Thyroid gland (tissue), 4 donors: ENCODE measurements around the gene NAALADL2. TPM values are rescaled to one million over a fixed set of nuclear protein-coding genes. Genes with fewer than 3 reads are reported as not detected.
A peak's percentile ranks its signal among the peaks of the same experiment; 100 is the strongest.

Source experiments
- DNase-seq, 2 donors: peaks; one replicate each; pipeline ENCODE4 v3.0.0-alpha.2; 2019
- H3K27ac ChIP-seq, 3 donors: fragments of 200-600 bp; sonication (generic); 1 replicate in 2 of 3; 2 replicates in 1 of 3; pipeline ENCODE4 v1.5.1; 2016 to 2019; ENCODE audit warnings: mild to moderate bottlenecking in 1 of 3, moderate library complexity in 1 of 3
- H3K27me3 ChIP-seq: fragments of 200-600 bp; sonication (generic); one replicate; pipeline ENCODE4 v1.5.1; 2019
- H3K36me3 ChIP-seq, 2 donors: fragments of 200-600 bp; sonication (generic); one replicate each; pipeline ENCODE4 v1.5.1; 2016 to 2019
- H3K4me1 ChIP-seq, 2 donors: fragments of 200-600 bp; sonication (generic); one replicate each; pipeline ENCODE4 v1.5.1; 2017 to 2019
- H3K4me3 ChIP-seq, 3 donors: fragments of 200-600 bp; sonication (generic); replicated peaks in 1 of 3; 1 replicate in 2 of 3; 2 replicates in 1 of 3; pipeline ENCODE4 v1.5.1; 2016; ENCODE audit warnings: mild to moderate bottlenecking in 1 of 3
- H3K9me3 ChIP-seq: fragments of 200-600 bp; sonication (generic); one replicate; pipeline ENCODE4 v1.5.1; 2017
- CTCF ChIP-seq, 6 experiments: fragments of 200-600 bp in 3 of 6; fragments of 450-650 bp in 3 of 6; sonication (generic) in 3 of 6; IDR thresholded peaks; one replicate each; pipeline ENCODE4 v1.5.1; 2016 to 2019; ENCODE audit warnings: antibody characterized with exemption in 6 of 6, mild to moderate bottlenecking in 2 of 6, inconsistent platforms in 1 of 6, moderate library complexity in 1 of 6
- POLR2A ChIP-seq, 2 donors: fragments of 450-650 bp; IDR thresholded peaks; one replicate each; pipeline ENCODE4 v1.6.1; 2017; ENCODE audit warnings: antibody characterized with exemption in 2 of 2, mild to moderate bottlenecking in 2 of 2, moderate library complexity in 1 of 2
- WGBS, 2 donors: methylation state at CpG; one replicate each; pipeline ENCODE4 v1.1.5; 2017; 5-methylcytosine and 5-hydroxymethylcytosine counted together
- intact Hi-C: fragments of 100-400 bp; cut with DNase I; formaldehyde crosslinking; loops from one replicate; pipeline ENCODE4 v1.15.1; 2023
- total RNA-seq, 4 donors: library from RNA; depleted of rRNA; stranded (reverse); fragments of >200 nt; gene quantifications; one replicate each; pipeline ENCODE4 v1.2.3, GENCODE V29; 2016

Gene NAALADL2
- total RNA-seq, 4 donors from 2014 or later: 7.6 to 14.7 (median 9.0) TPM

DNA sequence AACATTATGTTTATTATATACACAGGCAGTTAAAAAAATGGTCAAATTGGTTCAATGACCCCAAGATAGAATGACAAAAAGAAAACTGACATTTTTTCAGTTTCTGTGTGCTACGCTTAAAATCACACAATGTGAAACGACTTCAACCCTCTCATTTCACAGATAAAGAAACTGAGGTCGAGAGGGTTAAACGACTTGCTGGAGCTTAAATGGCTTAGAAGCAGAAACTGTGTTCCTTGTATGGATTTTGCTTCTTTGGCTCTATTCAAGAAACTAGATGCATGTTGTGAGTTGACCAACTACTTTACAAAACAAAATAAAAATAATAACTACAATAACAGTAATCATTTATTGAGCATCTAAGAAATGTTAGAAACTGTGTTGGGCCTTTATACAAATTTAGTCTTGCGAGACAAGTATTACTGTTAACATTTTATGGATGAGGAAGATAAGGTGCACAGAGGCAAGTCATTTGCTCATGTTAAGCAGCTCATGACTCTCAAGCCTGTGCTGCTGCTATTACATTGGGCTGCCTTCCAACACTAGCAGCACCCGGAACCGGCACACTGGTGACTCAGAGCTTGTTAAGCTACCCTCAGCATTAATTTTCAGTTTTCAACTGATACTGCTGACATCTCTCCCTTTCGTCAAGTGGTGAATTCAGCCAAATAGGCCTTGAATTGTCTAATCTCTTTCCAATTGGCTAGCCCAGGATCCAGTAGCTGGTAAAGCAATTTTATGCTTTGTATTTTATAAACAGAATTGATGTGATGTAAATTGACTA lies 487.6 kb downstream of the NAALADL2 start:
- H3K36me3 ChIP-seq: no peaks in the 10 kb centered on the region
- H3K4me1 ChIP-seq: peaks cover 0 to 4% of the 10 kb centered on the region in 2 donors
- DNase-seq: peak; percentile 51 to 75
- no peak overlapping the region for H3K4me3 ChIP-seq
- peak overlapping the region in 1 of 3 donors; percentile 6 for H3K27ac ChIP-seq
- intact Hi-C loops: no loop called here
- no peak for TF ChIP-seq POLR2A (IDR thresholded peaks at IDR 0.05)
- no peak for TF ChIP-seq CTCF (IDR thresholded peaks at IDR 0.05)
- WGBS, 2 donors: 59 to 60% methylated on average over 8 of the region's 8 CpGs
- H3K27me3 ChIP-seq: no peaks in the 10 kb centered on the region
- no peaks in the 10 kb centered on the region for H3K9me3 ChIP-seq

DNA sequence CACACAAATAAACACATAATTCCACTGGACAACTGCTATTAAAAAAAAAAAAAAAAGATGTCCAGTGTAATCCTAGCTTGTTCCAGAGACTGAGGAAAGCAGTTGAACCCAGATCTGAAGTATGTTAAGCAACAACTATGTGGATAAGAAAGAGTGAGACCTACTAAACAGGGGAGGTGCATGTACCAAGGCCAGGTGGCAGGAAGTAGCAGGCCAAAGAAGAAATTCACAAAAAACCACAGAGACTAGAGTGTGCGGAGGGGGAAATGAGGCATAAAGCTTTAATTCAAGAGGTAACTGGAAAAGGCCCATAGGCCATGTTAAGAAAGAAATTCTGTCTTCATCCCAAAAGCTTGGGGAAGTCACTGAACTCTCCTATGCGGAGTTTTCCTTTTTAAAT lies 490.0 kb downstream of the NAALADL2 start:
- Histone ChIP-seq H3K27ac (no peak overlapping the region), H3K36me3 (no peaks in the 10 kb centered on the region), H3K4me3 (no peak overlapping the region), H3K4me1 (peaks cover 0 to 4% of the 10 kb centered on the region in 2 donors), H3K27me3 (no peaks in the 10 kb centered on the region), H3K9me3 (no peaks in the 10 kb centered on the region)
- intact Hi-C loops: no loop called here
- 95 to 97% methylated on average over 2 of the region's 2 CpGs for WGBS, 2 donors
- no peak for DNase-seq
- TF ChIP-seq POLR2A (IDR thresholded peaks at IDR 0.05): no peak
- TF ChIP-seq CTCF (IDR thresholded peaks at IDR 0.05): no peak

- intact Hi-C loops: no loop called here
- Histone ChIP-seq H3K27ac (no peak overlapping the region), H3K27me3 (no peaks in the 10 kb centered on the region), H3K36me3 (no peaks in the 10 kb centered on the region), H3K4me1 (no peaks in the 10 kb centered on the region), H3K4me3 (no peak overlapping the region), H3K9me3 (no peaks in the 10 kb centered on the region)
- TF ChIP-seq CTCF (IDR thresholded peaks at IDR 0.05) (no peak), POLR2A (IDR thresholded peaks at IDR 0.05) (no peak)
- DNase-seq: no peak
- 83 to 91% methylated on average over 3 of the region's 3 CpGs for WGBS, 2 donors
These were observed 496.7 kb downstream of the NAALADL2 start for GRCh38 chr3:175355801-175356335.

DNA sequence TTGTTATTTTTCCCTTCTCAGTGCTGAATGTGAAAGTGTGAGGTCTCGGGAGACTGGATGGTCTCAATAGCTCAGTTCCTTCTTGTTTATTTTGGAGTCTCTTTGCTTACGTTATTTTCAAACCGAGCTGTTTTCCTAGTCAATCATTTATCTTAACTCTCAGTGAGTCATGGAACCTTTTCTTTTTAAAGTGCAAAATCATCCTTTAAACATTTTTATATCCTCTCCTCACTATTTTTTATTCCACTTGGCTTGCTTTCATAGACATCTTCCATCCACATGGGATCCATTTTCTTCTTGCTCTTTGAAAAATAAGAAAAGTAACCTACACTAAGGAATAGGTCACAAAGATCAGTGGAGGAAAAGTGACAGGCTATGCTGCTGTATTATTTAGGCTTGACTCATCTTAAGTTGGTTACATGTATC lies 497.8 kb downstream of the NAALADL2 start:
- TF ChIP-seq CTCF (IDR thresholded peaks at IDR 0.05): no peak
- TF ChIP-seq POLR2A (IDR thresholded peaks at IDR 0.05): no peak
- H3K27ac ChIP-seq: no peak overlapping the region
- H3K4me3 ChIP-seq: no peak overlapping the region
- no peaks in the 10 kb centered on the region for H3K27me3 ChIP-seq
- WGBS, 2 donors: 62 to 68% methylated on average over 3 of the region's 3 CpGs
- no peak for DNase-seq
- no peaks in the 10 kb centered on the region for H3K4me1 ChIP-seq
- H3K9me3 ChIP-seq: no peaks in the 10 kb centered on the region
- no peaks in the 10 kb centered on the region for H3K36me3 ChIP-seq
- intact Hi-C loops: no loop called here

GRCh38 chr3:175357758-175358157 lies 498.6 kb downstream of the NAALADL2 start:
- no peak for DNase-seq
- 93 to 95% methylated on average over 1 of the region's 1 CpG for WGBS, 2 donors
- no peaks in the 10 kb centered on the region for H3K36me3 ChIP-seq
- intact Hi-C loops: no loop called here
- TF ChIP-seq CTCF (IDR thresholded peaks at IDR 0.05): no peak
- no peak for TF ChIP-seq POLR2A (IDR thresholded peaks at IDR 0.05)
- H3K27me3 ChIP-seq: no peaks in the 10 kb centered on the region
- H3K4me3 ChIP-seq: no peak overlapping the region
- H3K4me1 ChIP-seq: no peaks in the 10 kb centered on the region
- no peak overlapping the region for H3K27ac ChIP-seq
- H3K9me3 ChIP-seq: no peaks in the 10 kb centered on the region
